HG03558 (cell line): ENCODE data around the gene SPOCD1.

Experiments
- ATAC-seq: cut with Tn5 transposase; IDR thresholded peaks from one replicate; pipeline ENCODE4 v1.9.1; 2021; ENCODE audit warnings: moderate number of reproducible peaks; ENCODE audit not compliant: unreplicated experiment; ENCODE audit errors: extremely low read depth

Gene SPOCD1

GRCh38 chr1:31760471-31761470, 55.1 kb downstream of the SPOCD1 start:
- ATAC-seq, result no peak

GRCh38 chr1:31759298-31760023, 56.4 kb downstream of the SPOCD1 start:
- no peak for ATAC-seq

GRCh38 chr1:31758823-31759222, 57.0 kb downstream of the SPOCD1 start:
- ATAC-seq, result no peak

- no peak for ATAC-seq
These were observed 57.8 kb downstream of the SPOCD1 start for GRCh38 chr1:31757989-31758388.

GRCh38 chr1:31757204-31757679, 58.6 kb downstream of the SPOCD1 start:
- ATAC-seq, result no peak

GRCh38 chr1:31756578-31756977, 59.2 kb downstream of the SPOCD1 start:
- ATAC-seq, result no peak

GRCh38 chr1:31755850-31756492, 59.9 kb downstream of the SPOCD1 start:
- ATAC-seq, result no peak

- ATAC-seq, result no peak
These were observed 60.6 kb downstream of the SPOCD1 start for GRCh38 chr1:31755197-31755611.

GRCh38 chr1:31754397-31754796, 61.4 kb downstream of the SPOCD1 start:
- ATAC-seq, result no peak

- ATAC-seq, result no peak
These were observed 62.0 kb downstream of the SPOCD1 start for GRCh38 chr1:31753707-31754349.

- no peak for ATAC-seq
These were observed 62.8 kb downstream of the SPOCD1 start for GRCh38 chr1:31752952-31753475.

- ATAC-seq, result no peak
These were observed 63.6 kb downstream of the SPOCD1 start for GRCh38 chr1:31752258-31752657.

GRCh38 chr1:31751822-31752241, 64.0 kb downstream of the SPOCD1 start:
- no peak for ATAC-seq

- no peak for ATAC-seq
These were observed 64.8 kb downstream of the SPOCD1 start for GRCh38 chr1:31750858-31751510.

GRCh38 chr1:31749785-31750735, 65.8 kb downstream of the SPOCD1 start:
- no peak for ATAC-seq

- no peak for ATAC-seq
These were observed 67.5 kb downstream of the SPOCD1 start for GRCh38 chr1:31748365-31748764.

GRCh38 chr1:31747304-31747703, 68.5 kb downstream of the SPOCD1 start:
- ATAC-seq, result no peak

GRCh38 chr1:31746687-31747086, 69.1 kb downstream of the SPOCD1 start:
- no peak for ATAC-seq
